Smooth muscle cell (in vitro differentiated cells): Measurements from ENCODE around the gene TNFRSF1A. TPM values are rescaled to one million over a fixed set of nuclear protein-coding genes. Genes with fewer than 3 reads are reported as not detected.
A peak's percentile ranks its signal among the peaks of the same experiment; 100 is the strongest.

Source experiments
- DNase-seq: peaks from one replicate; lab custom pipeline; 2025; ENCODE audit not compliant: unreplicated experiment; lab: John Stamatoyannopoulos, UW
- H2AFZ ChIP-seq: fragments of 200-600 bp; sonication (generic); 2 replicates; pipeline ENCODE4 v1.6.0; 2016; ENCODE audit warnings: antibody characterized with exemption, low read depth, mild to moderate bottlenecking
- H3F3A ChIP-seq: fragments of 200-600 bp; sonication (generic); 2 replicates; pipeline ENCODE4 v1.6.0; 2017; ENCODE audit warnings: antibody characterized with exemption, low read depth
- H3K27ac ChIP-seq: fragments of 200-600 bp; sonication (generic); 2 replicates; pipeline ENCODE4 v1.5.1; 2016; ENCODE audit warnings: low read depth, mild to moderate bottlenecking
- H3K27me3 ChIP-seq: fragments of 200-600 bp; sonication (generic); 2 replicates; pipeline ENCODE4 v1.6.1; 2016; ENCODE audit warnings: low read depth, mild to moderate bottlenecking
- H3K36me3 ChIP-seq: fragments of 200-600 bp; sonication (generic); 2 replicates; pipeline ENCODE4 v1.5.1; 2016; ENCODE audit warnings: low read depth
- H3K4me1 ChIP-seq: fragments of 200-600 bp; sonication (generic); 2 replicates; pipeline ENCODE4 v1.5.1; 2016; ENCODE audit warnings: low read depth
- H3K4me2 ChIP-seq: fragments of 200-600 bp; sonication (generic); 2 replicates; pipeline ENCODE4 v1.6.0; 2016; ENCODE audit warnings: mild to moderate bottlenecking
- H3K4me3 ChIP-seq: fragments of 200-600 bp; sonication (generic); 2 replicates; pipeline ENCODE4 v1.5.1; 2016; ENCODE audit warnings: mild to moderate bottlenecking
- H3K79me2 ChIP-seq: fragments of 200-600 bp; sonication (generic); 2 replicates; pipeline ENCODE4 v1.6.0; 2016; ENCODE audit warnings: low read depth, mild to moderate bottlenecking
- H3K9ac ChIP-seq: fragments of 200-600 bp; sonication (generic); 2 replicates; pipeline ENCODE4 v1.6.0; 2016; ENCODE audit warnings: low read depth
- H3K9me3 ChIP-seq: fragments of 200-600 bp; sonication (generic); replicated peaks from 2 replicates; pipeline ENCODE4 v1.5.1; 2016; ENCODE audit warnings: low read depth
- H4K20me1 ChIP-seq: fragments of 200-600 bp; sonication (generic); 2 replicates; pipeline ENCODE4 v1.6.0; 2016; ENCODE audit warnings: low read depth
- WGBS: methylation state at CpG from one replicate; pipeline ENCODE4 v1.1.7; 2016; ENCODE audit warnings: low lambda C conversion rate; 5-methylcytosine and 5-hydroxymethylcytosine counted together
- polyA plus RNA-seq: library from polyadenylated mRNA; unstranded; fragments of >200 nt; fragmentation: Nextera tagmentation; extraction: Ambion mirVana; gene quantifications from 2 replicates; pipeline ENCODE4 v1.2.1, GENCODE V29; 2016
- total RNA-seq: library from RNA; depleted of rRNA; stranded (reverse); fragments of >200 nt; gene quantifications from 2 replicates; pipeline ENCODE4 v1.2.3, GENCODE V29; 2014
- TF ChIP-seq, protein P1 (sequence below): fragments of 200-600 bp; sonication (generic); IDR thresholded peaks from 2 replicates; pipeline ENCODE4 v1.5.1; 2017; ENCODE audit warnings: borderline replicate concordance, mild to moderate bottlenecking, antibody characterized with exemption; ENCODE audit not compliant: insufficient read depth, poor library complexity, severe bottlenecking

Gene TNFRSF1A
- total and polyA plus RNA-seq, 2 experiments from 2014 or later: 110 to 144 TPM

DNA sequence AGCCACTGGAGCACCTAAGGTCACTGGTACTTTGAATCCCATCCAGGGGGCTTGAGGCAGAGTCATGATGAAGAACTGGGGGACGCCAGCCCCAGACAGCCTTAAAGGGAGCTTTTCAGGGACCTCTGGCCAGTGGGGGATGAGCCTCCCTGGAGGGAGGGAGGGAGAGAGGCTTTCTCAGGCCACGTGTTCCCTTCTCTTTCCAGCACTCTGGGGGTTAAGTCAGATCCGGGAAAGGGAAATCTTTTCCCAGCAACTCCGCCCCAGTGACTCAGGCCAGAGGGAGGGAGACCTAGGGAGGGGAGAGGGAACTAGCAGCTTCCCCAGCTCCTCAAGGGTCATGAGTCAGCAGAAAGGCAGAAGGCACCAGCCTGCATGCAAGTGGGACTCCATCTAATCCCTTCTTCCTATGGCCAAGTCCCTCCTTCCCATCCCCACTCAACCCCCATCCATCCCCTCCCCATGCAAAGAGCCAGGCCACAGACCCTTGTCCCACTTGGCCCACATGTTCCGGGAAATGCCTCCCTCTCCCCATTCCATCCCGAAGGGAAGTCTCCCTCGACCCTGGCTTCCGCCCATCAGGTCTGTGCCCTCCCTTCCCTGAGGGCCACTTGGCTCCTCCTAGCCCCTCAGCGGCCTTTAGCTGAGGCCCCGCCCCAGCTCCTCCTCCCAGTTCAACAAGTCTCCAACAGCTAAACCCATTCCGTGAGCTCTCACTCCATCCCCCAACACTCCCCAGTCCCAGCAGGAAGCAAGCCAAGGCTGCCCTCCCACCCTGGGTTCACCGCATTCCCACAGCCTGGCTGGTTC, 5.6 kb downstream of the TNFRSF1A start:
- Histone ChIP-seq H3K27me3 (no peaks in the 10 kb centered on the region), H3K27ac (peak overlapping the region; percentile 98), H3F3A (peaks cover 46% of the 10 kb centered on the region), H3K79me2 (peaks cover 80% of the 10 kb centered on the region), H3K9ac (peak overlapping the region; percentile 87), H3K4me3 (peak overlapping the region; percentile 42), H4K20me1 (peaks cover 72% of the 10 kb centered on the region), H3K4me2 (peak overlapping the region; percentile 90), H3K36me3 (no peaks in the 10 kb centered on the region), H2AFZ (no peak overlapping the region), H3K4me1 (peaks cover 35% of the 10 kb centered on the region), H3K9me3 (no peaks in the 10 kb centered on the region)
- peak; percentile 79 for DNase-seq
- TF ChIP-seq, protein P1, sequence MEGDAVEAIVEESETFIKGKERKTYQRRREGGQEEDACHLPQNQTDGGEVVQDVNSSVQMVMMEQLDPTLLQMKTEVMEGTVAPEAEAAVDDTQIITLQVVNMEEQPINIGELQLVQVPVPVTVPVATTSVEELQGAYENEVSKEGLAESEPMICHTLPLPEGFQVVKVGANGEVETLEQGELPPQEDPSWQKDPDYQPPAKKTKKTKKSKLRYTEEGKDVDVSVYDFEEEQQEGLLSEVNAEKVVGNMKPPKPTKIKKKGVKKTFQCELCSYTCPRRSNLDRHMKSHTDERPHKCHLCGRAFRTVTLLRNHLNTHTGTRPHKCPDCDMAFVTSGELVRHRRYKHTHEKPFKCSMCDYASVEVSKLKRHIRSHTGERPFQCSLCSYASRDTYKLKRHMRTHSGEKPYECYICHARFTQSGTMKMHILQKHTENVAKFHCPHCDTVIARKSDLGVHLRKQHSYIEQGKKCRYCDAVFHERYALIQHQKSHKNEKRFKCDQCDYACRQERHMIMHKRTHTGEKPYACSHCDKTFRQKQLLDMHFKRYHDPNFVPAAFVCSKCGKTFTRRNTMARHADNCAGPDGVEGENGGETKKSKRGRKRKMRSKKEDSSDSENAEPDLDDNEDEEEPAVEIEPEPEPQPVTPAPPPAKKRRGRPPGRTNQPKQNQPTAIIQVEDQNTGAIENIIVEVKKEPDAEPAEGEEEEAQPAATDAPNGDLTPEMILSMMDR: no peak
- WGBS: 2% methylated on average over 10 of the region's 12 CpGs

DNA sequence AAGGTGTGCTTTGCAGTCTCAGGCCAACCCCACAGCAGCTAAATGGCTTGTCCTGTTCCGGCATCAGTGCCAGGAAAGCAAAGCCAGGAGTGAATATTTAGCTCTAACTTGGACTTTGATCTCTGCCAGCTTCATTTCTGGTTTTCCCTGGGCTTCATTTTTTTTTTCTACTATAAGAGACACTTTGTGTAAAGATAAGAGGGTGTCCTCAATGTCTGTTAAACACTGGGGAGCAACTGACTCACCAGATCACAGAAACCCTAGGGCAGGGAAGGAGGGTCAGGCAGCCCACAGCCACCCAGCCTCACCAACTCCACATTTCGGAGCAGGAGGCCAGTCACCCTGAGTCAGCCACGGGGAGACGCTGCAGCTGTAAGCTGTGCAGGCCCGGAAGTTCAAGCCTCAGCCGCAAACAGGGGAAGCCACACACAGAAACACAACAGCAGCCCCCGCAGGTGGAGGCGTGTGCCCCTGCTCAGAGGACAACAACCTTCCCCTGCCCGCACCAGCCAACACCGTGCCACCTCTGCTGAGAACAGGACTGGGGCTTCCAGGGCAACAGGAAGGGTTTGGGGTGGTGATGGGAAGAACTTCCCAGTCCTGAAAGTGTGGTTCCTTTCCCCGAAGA, 6.3 kb downstream of the TNFRSF1A start:
- peak overlapping the region; percentile 98 for H3K27ac ChIP-seq
- H3K9me3 ChIP-seq: no peaks in the 10 kb centered on the region
- 4% methylated on average over 11 of the region's 11 CpGs for WGBS
- H4K20me1 ChIP-seq: peaks cover 75% of the 10 kb centered on the region
- H3K27me3 ChIP-seq: no peaks in the 10 kb centered on the region
- peaks cover 35% of the 10 kb centered on the region for H3K4me1 ChIP-seq
- TF ChIP-seq, protein P1: peak; percentile 34
- no peaks in the 10 kb centered on the region for H3K36me3 ChIP-seq
- peak overlapping the region; percentile 42 for H3K4me3 ChIP-seq
- H3F3A ChIP-seq: peaks cover 49% of the 10 kb centered on the region
- peak; percentile 68 for DNase-seq
- H3K79me2 ChIP-seq: peaks cover 80% of the 10 kb centered on the region
- peak overlapping the region; percentile 90 for H3K4me2 ChIP-seq
- peak overlapping the region; percentile 87 for H3K9ac ChIP-seq
- no peak overlapping the region for H2AFZ ChIP-seq

DNA sequence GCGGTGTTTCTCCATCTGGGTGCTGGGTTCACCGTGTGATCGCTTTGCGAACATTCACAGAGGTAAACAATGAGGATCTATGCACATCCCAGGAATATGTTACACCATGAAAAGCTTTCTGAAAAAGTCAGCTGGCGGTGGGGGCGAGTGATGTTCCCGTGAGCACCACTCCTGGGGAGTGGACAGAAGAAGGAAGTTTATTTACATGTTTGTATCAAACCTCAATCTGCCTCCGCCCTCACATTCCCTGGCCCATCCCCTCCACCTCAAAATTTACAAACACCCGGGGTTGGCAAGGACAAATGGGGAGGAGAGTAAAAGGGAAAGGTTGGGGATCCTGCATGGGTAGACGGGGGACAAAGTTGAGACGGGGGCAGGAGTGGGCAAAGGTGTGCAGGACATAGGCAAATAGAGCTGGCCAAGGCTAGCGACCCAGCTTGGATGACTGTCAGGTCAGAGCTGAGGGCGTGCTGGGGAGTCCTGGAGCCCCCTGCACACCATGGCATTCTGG, 6.9 kb downstream of the TNFRSF1A start:
- Histone ChIP-seq H3K4me2 (peak overlapping the region; percentile 90), H3K27me3 (no peaks in the 10 kb centered on the region), H3K4me3 (peak overlapping the region; percentile 42), H3K79me2 (peaks cover 80% of the 10 kb centered on the region), H3K9ac (peak overlapping the region; percentile 87), H3K4me1 (peaks cover 35% of the 10 kb centered on the region), H3K27ac (peak overlapping the region; percentile 98), H2AFZ (no peak overlapping the region), H3F3A (peaks cover 47% of the 10 kb centered on the region), H3K36me3 (no peaks in the 10 kb centered on the region), H4K20me1 (peaks cover 70% of the 10 kb centered on the region), H3K9me3 (no peaks in the 10 kb centered on the region)
- DNase-seq: no peak
- TF ChIP-seq, protein P1: no peak
- WGBS: 77% methylated on average over 13 of the region's 13 CpGs
